Gastrocnemius medialis (tissue), 4 donors: ENCODE results near the gene RPRD1A.
"Not testable (repeated sequence)": the region's sequence is repeated elsewhere in the genome, so short reads cannot be mapped to it uniquely, and the experiment has no call there.

Experiments used
- CTCF ChIP-seq, 5 experiments: fragments of 450-650 bp in 3 of 5; fragments of 200-600 bp in 2 of 5; sonication (generic) in 2 of 5; IDR thresholded peaks in 4 of 5; conservative IDR thresholded peaks in 1 of 5; 1 replicate in 4 of 5; 2 replicates in 1 of 5; pipeline ENCODE4 v1.5.1; 2016 to 2019; ENCODE audit warnings: antibody characterized with exemption in 5 of 5, mild to moderate bottlenecking in 3 of 5, moderate library complexity in 3 of 5
- POLR2A ChIP-seq, 2 donors: fragments of 450-650 bp; IDR thresholded peaks; one replicate each; pipeline ENCODE4 v1.6.1; 2017; ENCODE audit warnings: antibody characterized with exemption in 2 of 2, mild to moderate bottlenecking in 2 of 2, moderate library complexity in 2 of 2

- TF ChIP-seq POLR2A (IDR thresholded peaks at IDR 0.05); CTCF (IDR thresholded peaks at IDR 0.05 in 4 of 5, conservative IDR thresholded peaks at IDR 0.05 in 1 of 5): not testable (repeated sequence)
Observed at GRCh38 chr18:36072406-36072805, 5.0 kb upstream of the RPRD1A start.
